ENCODE data around the gene RPL37A. TPM values are rescaled to one million over a fixed set of nuclear protein-coding genes. Genes with fewer than 3 reads are reported as not detected.

RPL37A gene
- total RNA-seq: 2,683 TPM

DNA sequence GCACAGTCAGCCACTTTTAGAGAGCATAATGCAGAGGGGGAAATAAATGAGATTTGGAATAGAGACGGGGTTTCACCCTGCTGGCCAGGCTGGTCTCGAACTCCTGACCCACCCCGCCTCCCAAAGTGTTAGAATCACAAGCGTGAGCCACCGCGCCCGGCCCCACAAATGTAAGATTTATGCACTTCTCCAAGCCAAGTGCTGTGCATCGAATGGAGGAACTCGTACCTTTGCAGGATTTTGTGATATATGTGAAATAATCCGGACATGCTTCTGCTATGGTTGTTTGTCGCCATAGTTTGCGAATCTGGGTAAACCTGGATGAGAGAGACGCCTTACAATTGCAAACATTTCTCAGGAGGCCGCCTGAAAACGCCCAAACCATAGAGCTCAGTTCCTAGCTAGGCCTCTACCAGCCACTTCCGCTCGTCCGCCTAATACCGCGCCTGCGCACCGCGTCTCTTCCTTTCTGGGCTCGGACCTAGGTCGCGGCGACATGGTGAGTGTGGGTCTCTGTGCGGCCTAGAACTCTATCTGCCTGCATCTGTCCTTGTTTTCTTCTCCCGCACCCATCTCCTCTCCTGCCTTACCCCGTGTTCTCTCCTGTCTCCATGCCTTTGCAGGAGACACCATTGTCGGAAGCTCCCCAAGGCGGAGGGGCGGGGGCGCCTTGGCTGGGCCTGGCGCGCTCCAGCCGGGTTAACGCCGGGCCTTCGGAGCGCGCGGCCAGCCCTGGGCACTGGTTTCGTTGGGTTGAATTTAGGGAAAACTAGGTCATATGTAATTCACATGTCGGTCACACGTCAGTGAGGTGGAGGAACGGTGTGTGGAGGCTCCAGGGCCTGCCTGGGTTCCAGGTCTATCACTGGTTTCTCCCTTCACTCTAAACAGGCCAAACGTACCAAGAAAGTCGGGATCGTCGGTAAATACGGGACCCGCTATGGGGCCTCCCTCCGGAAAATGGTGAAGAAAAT lies at the start of gene RPL37A:
RPL37A (plus strand) TSS at position 466 of the 974 bp plus-strand sequence; CDS start at position 497, 31 bp downstream.
- peak; percentile 96 for ATAC-seq

- no peak for ATAC-seq
Observed at GRCh38 chr2:216450346-216450745, 48.3 kb upstream of the RPL37A start.

GRCh38 chr2:216450784-216451183 lies 47.9 kb upstream of the RPL37A start:
- ATAC-seq: no peak

DNA sequence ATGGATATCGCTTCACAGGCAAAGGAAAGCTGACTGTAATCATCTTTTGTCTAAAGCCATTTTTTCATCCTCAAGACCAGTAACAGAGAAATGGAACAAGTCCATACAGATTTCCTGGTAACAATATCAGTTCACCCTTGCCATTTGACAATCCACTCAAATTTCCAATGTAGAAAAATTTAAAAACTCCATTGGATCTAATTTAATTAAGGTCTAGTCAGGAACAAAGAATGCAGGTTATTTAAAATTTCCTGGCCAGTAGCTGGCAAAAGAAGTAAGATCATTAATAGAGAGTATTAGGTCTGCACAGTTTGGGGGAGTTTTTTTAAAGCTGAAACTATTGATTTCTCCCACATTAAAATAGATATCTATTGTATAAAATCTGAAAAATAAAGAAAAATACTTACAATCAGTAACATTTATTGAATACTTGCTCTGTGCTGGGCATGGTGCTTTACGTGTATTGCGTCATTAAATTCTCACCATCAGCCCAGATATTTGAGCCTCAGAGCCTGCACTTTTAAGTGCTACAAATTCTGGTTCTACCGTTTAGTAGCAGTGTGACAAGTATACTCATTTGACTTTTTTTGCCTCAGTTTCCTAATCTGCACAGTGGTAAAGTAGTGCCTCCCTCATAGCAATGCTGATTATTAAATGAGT lies 44.6 kb upstream of the RPL37A start:
- ATAC-seq: no peak

GRCh38 chr2:216463148-216463547 lies 35.5 kb upstream of the RPL37A start:
- no peak for ATAC-seq

GRCh38 chr2:216464104-216464720 lies 34.4 kb upstream of the RPL37A start:
- no peak for ATAC-seq

DNA sequence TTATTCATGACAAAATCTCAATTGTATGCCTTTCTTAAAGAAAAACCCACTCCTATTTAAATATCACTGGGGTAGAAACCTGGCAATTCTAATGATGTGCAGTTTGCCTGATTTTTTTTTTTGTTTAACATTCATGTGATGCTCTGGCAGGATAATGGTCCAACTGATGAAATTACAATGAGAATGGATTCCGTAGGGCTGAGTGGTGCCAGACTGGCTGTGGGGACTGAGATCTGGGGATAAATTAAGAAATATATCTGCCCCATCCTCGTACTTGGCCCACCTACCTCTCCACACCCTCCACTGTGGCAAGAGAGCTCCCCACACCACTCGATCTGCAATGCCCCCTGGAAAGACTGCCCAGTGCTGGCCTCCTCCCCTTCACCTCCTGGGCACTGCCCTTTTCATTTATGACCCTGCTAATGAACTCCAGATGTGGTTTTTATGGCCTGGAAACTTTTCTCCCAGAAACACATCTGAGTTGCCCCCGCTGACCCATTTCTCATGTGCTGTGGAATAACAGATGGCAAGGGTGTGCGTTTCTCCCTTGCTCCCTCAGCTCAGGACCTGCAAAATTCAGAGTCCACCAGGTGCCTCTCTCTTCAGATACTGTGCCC lies 33.0 kb upstream of the RPL37A start:
- no peak for ATAC-seq

- ATAC-seq: no peak
Observed at GRCh38 chr2:216467845-216468244, 30.8 kb upstream of the RPL37A start.

DNA sequence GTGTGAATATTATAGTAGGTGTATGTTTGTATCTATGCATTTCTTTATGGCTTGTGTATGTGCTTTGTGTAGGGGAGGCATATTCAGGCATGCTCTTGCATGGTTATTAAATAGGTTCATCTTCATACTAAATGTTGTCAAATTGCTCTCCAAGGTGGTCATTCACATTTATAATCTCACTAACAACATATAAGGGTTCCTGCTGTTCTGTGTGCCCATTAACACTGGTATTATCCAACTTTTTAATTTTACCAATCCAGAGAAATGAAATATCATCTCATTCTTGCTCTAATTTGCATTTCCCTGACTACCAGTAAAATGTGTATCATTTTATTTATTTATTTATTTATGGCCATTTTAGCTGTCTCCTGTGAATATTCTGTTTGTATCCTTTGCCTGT lies 29.0 kb upstream of the RPL37A start:
- no peak for ATAC-seq

DNA sequence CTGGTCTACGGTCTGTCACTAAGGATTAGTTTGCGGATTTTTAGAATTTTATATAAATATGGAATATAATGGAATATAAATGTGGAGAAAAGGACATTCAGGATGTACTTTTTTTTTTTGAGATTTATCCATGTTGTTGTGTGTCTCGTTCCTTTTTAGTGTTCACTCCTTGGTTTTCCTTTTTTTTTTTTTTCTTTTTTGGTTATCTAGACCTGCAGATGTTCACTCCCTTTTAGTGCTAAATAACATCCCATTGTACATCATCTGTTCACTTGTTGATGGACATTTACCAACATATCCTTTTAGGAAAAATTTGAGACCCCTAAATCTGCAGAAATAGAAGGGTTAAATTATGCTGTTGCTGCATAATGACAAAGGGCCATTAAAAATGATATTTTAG lies 25.5 kb upstream of the RPL37A start:
- no peak for ATAC-seq

DNA sequence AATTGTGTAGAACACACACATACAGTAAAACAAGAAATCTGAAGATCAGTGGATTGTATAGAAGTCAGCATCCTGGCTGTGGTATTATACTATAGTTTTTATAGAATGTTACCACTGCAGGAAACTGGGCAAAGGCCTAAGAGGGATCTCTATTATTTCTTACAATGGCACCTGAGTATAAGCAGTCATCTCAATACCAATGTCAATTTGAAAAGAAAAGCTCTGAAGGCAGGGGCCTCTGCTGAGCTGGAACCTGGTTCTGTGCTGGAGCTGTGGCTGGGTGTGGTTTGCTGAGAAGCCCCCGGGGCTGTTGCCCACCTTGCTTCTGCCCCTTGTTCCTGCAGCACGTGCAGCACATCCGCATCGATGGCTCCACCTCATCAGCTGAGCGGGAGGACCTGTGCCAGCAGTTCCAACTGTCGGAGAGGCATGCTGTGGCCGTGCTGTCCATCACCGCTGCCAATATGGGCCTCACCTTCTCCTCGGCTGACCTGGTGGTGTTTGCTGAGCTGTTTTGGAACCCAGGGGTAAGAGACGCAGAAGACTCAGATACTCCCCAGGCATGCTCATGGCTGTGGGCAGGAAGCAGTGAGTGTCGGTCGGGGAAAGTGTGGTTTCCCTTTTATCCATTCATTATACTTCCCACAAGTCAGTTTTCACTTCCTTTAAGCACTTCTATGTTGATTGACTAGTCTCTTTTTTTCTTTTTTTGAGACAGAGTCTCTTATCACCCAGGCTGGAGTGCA lies 23.5 kb upstream of the RPL37A start:
- no peak for ATAC-seq

- no peak for ATAC-seq
Observed at GRCh38 chr2:216475767-216476166, 22.9 kb upstream of the RPL37A start.

GRCh38 chr2:216477283-216478035 lies 21.2 kb upstream of the RPL37A start:
- ATAC-seq: no peak

DNA sequence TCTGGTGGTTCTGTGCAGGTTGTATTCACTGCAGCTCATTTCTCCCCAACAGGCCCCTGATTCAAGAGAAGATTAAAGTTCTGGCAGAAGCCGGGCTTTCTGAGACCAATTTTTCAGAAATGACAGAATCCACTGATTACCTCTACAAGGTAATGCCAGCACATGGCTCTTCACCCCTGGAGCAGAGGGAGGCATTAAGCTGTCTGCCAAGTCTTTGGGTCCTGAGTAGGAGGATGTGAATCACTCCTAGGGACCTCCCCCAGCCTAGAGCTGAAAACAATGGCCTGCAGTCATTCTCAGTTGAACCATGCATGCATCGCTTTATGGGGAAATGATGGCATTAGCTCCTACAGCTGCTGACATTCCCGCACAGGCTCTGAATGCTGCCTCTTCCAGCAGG lies 20.5 kb upstream of the RPL37A start:
- ATAC-seq: peak; percentile 88

DNA sequence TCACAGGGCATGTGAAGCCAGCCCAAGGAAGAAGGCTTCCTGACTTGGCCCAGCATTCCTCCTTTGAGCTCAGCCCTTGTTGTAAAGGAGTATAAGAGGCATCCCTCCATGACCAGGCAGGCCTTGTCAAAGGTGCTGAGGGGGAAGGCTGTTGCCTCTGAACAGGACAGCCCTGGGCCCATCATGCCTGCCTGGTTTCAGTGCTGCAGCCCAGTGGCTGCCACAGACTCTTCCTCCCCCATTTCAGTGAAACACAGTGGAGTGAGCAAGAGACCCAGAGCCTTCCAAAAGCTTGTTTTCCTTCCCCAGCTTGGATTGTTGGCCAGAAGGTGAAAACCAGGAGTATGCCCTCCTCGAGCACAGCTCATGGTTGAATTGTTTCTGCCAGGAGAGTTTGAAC lies 19.9 kb upstream of the RPL37A start:
- no peak for ATAC-seq

GRCh38 chr2:216480221-216480620 lies 18.4 kb upstream of the RPL37A start:
- no peak for ATAC-seq

GRCh38 chr2:216482640-216483039 lies 16.0 kb upstream of the RPL37A start:
- no peak for ATAC-seq

GRCh38 chr2:216485237-216485636 lies 13.4 kb upstream of the RPL37A start:
- ATAC-seq: peak; percentile 82

DNA sequence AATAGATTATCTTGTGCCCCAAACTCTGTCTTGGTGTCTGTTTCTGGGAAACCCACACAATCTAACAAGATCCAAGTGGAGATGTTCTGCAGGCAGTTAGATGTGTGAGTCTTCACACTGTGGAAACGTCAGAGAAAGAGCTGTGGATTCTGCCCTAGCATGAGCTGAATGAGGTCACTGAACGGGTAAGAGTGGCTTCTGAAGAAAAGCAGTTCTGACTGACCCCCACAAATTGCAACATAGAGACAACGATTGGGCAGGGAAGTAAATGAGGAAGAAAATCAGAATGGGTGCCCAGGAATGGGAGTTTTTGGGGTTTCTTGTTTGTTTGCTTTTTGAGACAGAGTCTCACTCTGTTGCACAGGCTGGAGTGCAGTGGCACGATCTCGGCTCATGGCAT lies 12.9 kb upstream of the RPL37A start:
- ATAC-seq: no peak

DNA sequence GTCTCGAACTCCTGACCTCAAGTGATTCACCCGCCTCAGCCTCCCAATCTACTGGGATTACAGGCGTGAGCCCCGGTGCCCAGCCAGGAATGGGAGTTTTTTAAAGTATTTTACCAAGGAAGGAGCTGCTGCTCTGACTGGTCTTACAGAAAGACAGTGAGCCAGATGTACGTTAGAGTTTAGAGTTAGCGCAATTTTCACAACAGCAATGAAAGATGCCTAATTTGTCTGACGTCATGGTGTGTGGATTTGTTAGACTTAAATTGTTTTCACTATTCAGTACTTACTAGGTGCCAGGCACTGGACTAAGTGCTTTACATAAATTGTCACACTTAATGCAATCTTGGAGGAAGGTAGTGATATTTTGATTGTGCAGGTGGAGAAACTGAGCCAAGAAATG lies 12.4 kb upstream of the RPL37A start:
- no peak for ATAC-seq

- no peak for ATAC-seq
Observed at GRCh38 chr2:216486708-216487107, 11.9 kb upstream of the RPL37A start.
